Calu3 (cell line): ENCODE measurements around the gene AEN. TPM values are rescaled to one million over a fixed set of nuclear protein-coding genes. Genes with fewer than 3 reads are reported as not detected.
"Not testable (repeated sequence)": the region's sequence is repeated elsewhere in the genome, so short reads cannot be mapped to it uniquely, and the experiment has no call there.

ENCODE experiments used
- BruUV-seq: library from RNA; stranded (reverse); fragments of 400-500 nt; replicated peaks from 2 replicates; lab custom pipeline; 2021; lab: Mats Ljungman, UMichigan
- CTCF ChIA-PET: fragments of 300-600 bp; sonication (Branson Sonifier 250); formaldehyde crosslinking; loops from one replicate; lab custom pipeline; 2022; ENCODE audit warnings: antibody characterized with exemption; lab: Charles Lee
- DNase-seq: peaks from one replicate; pipeline ENCODE4 v3.0.0; 2022
- H3K27ac Mint-ChIP-seq: one replicate; pipeline ENCODE4 v1.8.0; 2022; ENCODE audit warnings: mixed read lengths; ENCODE audit not compliant: unreplicated experiment
- H3K27me3 Mint-ChIP-seq: one replicate; pipeline ENCODE4 v1.8.0; 2022; ENCODE audit warnings: mixed read lengths; ENCODE audit not compliant: unreplicated experiment
- H3K36me3 Mint-ChIP-seq: one replicate; pipeline ENCODE4 v1.8.0; 2022; ENCODE audit warnings: mild to moderate bottlenecking, moderate library complexity, mixed read lengths; ENCODE audit not compliant: insufficient read depth, unreplicated experiment
- H3K4me1 Mint-ChIP-seq: one replicate; pipeline ENCODE4 v1.8.0; 2022; ENCODE audit warnings: mild to moderate bottlenecking, low read depth, mixed read lengths; ENCODE audit not compliant: unreplicated experiment
- H3K4me3 Mint-ChIP-seq: one replicate; pipeline ENCODE4 v1.8.0; 2022; ENCODE audit warnings: mild to moderate bottlenecking, low read depth, moderate library complexity, mixed read lengths; ENCODE audit not compliant: unreplicated experiment
- H3K9me3 Mint-ChIP-seq: one replicate; pipeline ENCODE4 v1.8.0; 2022; ENCODE audit warnings: low read depth, mixed read lengths; ENCODE audit not compliant: unreplicated experiment
- CTCF ChIP-seq: fragments of 200-600 bp; IDR thresholded peaks from one replicate; pipeline ENCODE4 v1.8.0; 2022; ENCODE audit warnings: antibody characterized with exemption; ENCODE audit not compliant: unreplicated experiment
- intact Hi-C: fragments of 100-400 bp; cut with micrococcal nuclease; formaldehyde crosslinking; loops from one replicate; pipeline ENCODE4 v1.10.0; 2022; ENCODE audit not compliant: unreplicated experiment
- total RNA-seq: library from RNA; stranded (reverse); gene quantifications from 2 replicates; pipeline ENCODE4 v1.2.3, GENCODE V29; 2022

AEN gene
- total RNA-seq, 1 experiment from 2014 or later = 34.9 TPM

DNA sequence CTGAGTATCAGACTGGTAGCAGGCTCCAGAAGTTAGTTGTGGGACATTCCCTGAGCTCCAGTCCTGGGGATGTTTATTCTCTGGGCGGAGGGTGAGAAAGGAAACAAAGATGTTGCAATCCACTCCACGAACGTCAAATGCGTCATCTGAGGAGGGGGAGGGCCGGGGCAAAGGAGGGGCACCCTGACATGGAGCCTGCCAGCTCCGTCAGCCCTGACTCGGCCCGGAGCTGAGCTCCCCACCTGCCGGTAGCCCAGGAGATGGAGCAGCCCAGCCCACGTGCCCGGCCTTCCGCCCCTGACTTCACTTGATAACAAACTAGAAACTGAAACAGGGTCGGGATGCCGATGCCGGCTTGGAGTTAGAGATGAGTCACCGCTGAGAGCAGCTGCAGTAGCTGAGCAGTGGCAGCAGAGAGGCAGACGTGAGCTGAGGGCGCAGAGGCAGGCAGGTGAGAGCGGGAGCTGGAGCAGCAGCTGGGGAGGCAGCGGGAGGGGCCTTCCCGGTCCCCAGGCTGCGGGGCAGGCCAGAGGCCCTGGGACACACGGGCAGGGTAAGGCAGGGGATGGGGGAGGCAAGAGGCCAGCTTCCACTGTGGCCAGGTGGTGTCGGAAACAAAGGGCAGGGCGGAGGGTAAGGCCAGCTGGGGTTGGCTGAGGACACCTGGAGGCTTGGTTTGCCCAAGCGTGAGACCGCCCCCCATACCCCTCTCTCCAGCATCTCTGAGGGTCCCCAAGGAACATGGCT is 17.7 kb downstream of the AEN start, which contains the start of gene ISG20:
Gene ISG20, plus strand, starts transcription at position 391 of the 747 bp plus-strand sequence. Its CDS starts 351 bp downstream, at position 742.
- no TSS peak for BruUV-seq
- CTCF ChIA-PET = interaction anchor here (0.6 to 1.8 kb wide), 8 partner anchors 14 to 449 kb away, joined by 3 to 13 read pairs (median 6); partner anchors contain the start of genes ABHD2 and AEN
- intact Hi-C loops = loop anchor here (1.0 kb wide), 1 partner anchor 21 kb away; no protein-coding TSS in a partner anchor
- H3K4me3 Mint-ChIP-seq = peak within 1 kb of the TSS; percentile 76
- H3K27me3 Mint-ChIP-seq = no peaks in the 10 kb centered on the region
- DNase-seq = peak; percentile 98
- H3K36me3 Mint-ChIP-seq = peaks cover 55% of the 10 kb centered on the region
- H3K9me3 Mint-ChIP-seq = no peaks in the 10 kb centered on the region
- peak within 1 kb of the TSS; percentile 93 for H3K27ac Mint-ChIP-seq
- H3K4me1 Mint-ChIP-seq = peaks cover 49% of the 10 kb centered on the region
- TF ChIP-seq CTCF = no peak

DNA sequence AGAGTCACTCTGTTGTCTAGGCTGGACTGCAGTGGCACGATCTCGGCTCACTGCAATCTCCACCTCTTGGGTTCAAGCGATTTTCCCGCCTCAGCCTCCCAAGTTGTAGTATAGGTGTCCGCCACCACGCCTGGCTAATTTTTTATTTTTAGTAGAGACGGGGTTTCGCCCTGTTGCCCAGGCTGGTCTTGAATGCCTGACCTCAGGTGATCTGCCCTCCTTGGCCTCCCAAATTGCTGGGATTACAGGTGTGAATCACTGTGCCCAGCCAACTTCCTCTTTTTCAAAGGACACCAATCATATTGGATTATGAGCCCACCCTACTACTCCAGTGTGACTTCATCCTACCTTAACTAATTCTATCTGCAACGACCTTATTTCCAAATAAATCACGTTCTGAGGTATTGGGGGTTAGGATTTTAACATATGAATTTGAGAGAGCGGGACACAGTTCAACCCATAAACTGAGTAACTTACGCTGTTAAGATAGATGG is 20.9 kb downstream of the AEN start:
- intact Hi-C loops = no loop called here
- H3K36me3 Mint-ChIP-seq = peaks cover 48% of the 10 kb centered on the region
- H3K9me3 Mint-ChIP-seq = no peaks in the 10 kb centered on the region

GRCh38 chr15:88642514-88642913 is 21.4 kb downstream of the AEN start:
- not testable (repeated sequence) for H3K4me3 Mint-ChIP-seq, H3K27ac Mint-ChIP-seq

More for the DNA sequence above, 20.9 kb downstream of the AEN start:
- no peak for DNase-seq
- CTCF ChIA-PET = interaction anchor here (0.6 kb wide), 1 partner anchor 164 kb away, joined by 3 read pairs; no protein-coding TSS in a partner anchor
- H3K27me3 Mint-ChIP-seq = no peaks in the 10 kb centered on the region
- H3K4me1 Mint-ChIP-seq = peaks cover 37% of the 10 kb centered on the region
- no peak overlapping the region for H3K4me3 Mint-ChIP-seq
- no TSS peak for BruUV-seq
- TF ChIP-seq CTCF = no peak
- H3K27ac Mint-ChIP-seq = no peak overlapping the region

DNA sequence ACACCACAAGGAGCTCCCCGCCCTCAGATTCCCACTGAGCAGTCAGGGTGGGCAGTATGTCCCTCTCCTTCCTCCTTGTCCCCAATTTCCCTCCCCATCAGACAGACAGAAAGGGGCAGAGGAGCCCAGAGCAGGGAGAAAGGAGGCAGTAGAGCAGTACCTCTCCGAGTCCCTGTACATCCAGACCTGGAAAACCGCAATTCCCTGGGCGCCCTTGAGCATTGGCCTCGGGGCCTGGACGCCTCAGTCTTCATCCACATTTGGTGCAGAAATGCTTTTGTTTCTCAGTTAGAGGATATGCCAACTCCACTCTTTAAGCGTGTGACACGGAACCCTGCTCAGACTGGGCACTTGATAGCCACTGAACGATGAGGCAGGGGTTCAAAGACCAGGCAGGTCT is 23.6 kb downstream of the AEN start:
- no peak overlapping the region for H3K27ac Mint-ChIP-seq
- CTCF ChIA-PET = interaction anchor here (0.7 kb wide), 1 partner anchor 220 kb away, joined by 3 read pairs; no protein-coding TSS in a partner anchor

More at GRCh38 chr15:88642514-88642913, 21.4 kb downstream of the AEN start:
- intact Hi-C loops, H3K9me3 Mint-ChIP-seq, H3K27me3 Mint-ChIP-seq, CTCF ChIA-PET, BruUV-seq, DNase-seq: not testable (repeated sequence)
- peaks cover 37% of the 10 kb centered on the region for H3K4me1 Mint-ChIP-seq
- H3K36me3 Mint-ChIP-seq = peaks cover 47% of the 10 kb centered on the region

More for the DNA sequence above, 23.6 kb downstream of the AEN start:
- Mint-ChIP-seq H3K36me3 (peaks cover 41% of the 10 kb centered on the region), H3K27me3 (no peaks in the 10 kb centered on the region), H3K4me1 (peaks cover 38% of the 10 kb centered on the region), H3K4me3 (no peak overlapping the region), H3K9me3 (no peaks in the 10 kb centered on the region)
- no peak for TF ChIP-seq CTCF
- no TSS peak for BruUV-seq
- no peak for DNase-seq
- intact Hi-C loops = no loop called here
